GM18873 (cell line): ENCODE data around the gene U2AF1L4.
A peak's percentile ranks its signal among the peaks of the same experiment; 100 is the strongest.

Experiments used
- ATAC-seq: cut with Tn5 transposase; IDR thresholded peaks from one replicate; pipeline ENCODE4 v1.9.1; 2021; ENCODE audit warnings: mild to moderate bottlenecking, moderate library complexity, moderate number of reproducible peaks; ENCODE audit not compliant: unreplicated experiment, low FRiP score

U2AF1L4 gene, protein sequence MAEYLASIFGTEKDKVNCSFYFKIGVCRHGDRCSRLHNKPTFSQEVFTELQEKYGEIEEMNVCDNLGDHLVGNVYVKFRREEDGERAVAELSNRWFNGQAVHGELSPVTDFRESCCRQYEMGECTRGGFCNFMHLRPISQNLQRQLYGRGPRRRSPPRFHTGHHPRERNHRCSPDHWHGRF

GRCh38 chr19:35745328-35746086, at the start of gene U2AF1L4, which contains the start of gene PSENEN:
Gene U2AF1L4 (minus strand): TSS chr19:35745418. CDS start chr19:35745391, 27 bp downstream.
Gene PSENEN (plus strand): TSS chr19:35745651. CDS start chr19:35745931, 280 bp downstream.
- ATAC-seq: peak; percentile 37

- no peak for ATAC-seq
Observed at GRCh38 chr19:35793381-35794165, 48.4 kb upstream of the U2AF1L4 start.

DNA sequence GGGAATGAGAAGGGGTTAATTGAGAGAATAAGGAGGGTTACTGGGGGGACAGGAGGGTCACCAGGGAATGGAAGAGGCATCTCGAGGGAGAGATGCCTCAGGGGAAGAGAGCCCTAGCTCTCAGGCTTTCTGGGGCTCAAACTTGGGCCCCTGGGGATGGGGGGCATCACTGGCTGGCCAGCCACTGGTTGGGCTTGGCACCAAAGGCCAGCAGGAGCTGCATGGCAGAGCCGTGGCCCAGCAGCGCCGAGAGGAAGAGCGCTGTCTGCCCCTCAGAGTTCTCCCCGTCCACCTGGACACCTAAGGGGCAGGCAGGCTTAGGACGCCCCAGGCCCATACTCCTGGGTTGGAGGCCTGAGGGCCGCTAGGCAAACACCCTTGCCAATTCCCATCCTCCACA, 47.7 kb upstream of the U2AF1L4 start:
- ATAC-seq: no peak

DNA sequence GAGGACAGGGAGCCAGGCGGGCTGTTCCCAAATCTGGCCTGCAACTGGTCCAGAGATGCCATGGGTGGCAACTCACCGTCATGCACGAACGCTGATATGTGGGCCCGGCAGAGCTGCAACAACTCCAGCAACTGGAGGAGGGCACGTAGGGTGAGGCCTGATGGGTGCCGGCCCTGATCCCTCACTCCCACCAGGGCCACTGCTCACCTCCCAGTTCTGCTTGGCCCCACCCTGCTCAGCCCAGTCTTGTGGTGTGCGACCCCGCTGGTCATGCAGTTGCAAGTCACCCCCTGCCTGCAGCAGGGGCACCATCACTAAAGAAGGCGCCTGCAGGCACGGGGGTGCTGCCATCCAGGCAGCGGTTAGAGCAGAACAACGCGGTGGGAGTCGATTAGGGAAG, 47.1 kb upstream of the U2AF1L4 start:
- no peak for ATAC-seq

GRCh38 chr19:35791814-35792279, 46.6 kb upstream of the U2AF1L4 start:
- no peak for ATAC-seq

DNA sequence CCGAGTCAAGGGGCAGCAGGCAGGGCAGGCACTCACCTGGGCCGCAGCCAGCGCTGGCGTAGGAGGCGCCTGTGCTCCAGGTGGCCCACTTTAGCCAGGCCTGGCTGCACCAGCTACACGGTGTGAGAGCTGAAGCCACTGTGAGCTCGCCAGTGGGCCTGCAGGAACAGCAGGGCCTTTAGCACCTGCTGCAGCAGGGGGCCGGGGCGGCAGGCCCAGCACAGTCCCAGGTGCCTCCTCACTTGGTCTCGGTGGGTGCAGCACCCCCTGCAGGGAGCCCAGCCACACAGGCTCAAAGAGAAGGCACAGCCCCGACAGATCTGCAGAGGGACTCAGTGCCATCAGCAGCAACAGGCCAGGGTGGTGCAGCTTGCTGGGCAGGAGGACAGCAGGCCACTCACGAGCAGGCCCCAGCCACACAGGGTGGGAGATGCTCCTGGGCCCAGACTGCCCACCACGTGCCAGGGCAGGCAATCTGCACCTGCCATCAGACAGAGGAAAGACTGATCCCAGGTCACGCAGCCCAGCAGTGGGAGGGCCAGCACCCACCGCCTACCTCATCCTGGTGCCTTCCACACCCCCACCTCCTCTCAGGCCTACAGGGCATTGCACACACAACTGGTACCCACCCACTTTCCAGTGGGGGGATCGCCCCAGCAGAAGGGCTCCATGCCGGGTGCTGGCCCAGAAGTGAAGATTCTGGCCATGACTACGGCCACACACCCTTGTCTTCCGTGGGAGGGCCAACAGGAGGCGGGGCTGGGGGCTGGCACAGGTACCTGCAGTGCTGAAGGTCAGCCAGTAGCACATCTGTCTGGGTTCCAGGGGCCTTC, 46.0 kb upstream of the U2AF1L4 start:
- no peak for ATAC-seq

GRCh38 chr19:35789978-35790944, 45.0 kb upstream of the U2AF1L4 start:
- no peak for ATAC-seq

- no peak for ATAC-seq
Observed at GRCh38 chr19:35789195-35789977, 44.2 kb upstream of the U2AF1L4 start.

DNA sequence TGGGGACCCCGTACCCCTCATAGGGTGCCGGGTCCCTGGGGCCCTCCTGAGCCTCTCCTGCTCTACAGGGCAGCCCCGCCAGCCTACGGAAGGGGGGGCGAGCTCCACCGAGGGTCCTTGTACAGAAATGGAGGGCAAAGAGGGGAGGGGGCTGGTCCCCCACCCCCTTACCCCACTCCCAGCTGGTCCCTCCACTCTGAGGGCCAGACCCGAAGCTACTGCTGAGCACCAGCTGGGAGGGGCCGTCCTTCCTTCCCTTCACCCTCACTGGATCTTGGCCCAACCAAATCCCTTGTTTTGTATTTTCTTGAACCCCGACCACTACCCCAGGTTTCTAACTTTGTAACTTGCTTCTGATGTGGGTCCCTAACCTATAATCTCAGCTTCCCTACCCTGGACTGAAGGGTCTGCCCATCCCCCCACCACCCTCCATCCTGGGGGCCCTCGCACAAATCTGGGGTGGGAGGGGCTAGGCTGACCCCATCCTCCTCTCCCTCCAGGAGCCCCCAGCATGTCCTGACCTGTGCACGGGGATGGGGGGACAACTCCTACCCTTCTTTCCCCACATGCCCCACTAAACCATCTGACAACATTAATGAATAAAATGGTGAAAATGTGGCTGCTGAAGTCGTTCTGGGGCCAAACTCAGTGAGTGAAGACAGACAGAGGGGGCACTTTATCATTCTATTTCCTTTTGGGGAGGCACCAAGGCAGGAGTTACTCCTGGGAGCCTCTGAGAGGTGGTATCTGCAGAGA, 43.2 kb upstream of the U2AF1L4 start:
- no peak for ATAC-seq

- ATAC-seq: no peak
Observed at GRCh38 chr19:35787227-35787799, 42.1 kb upstream of the U2AF1L4 start.

- no peak for ATAC-seq
Observed at GRCh38 chr19:35786299-35787160, 41.3 kb upstream of the U2AF1L4 start.

- no peak for ATAC-seq
Observed at GRCh38 chr19:35785339-35785627, 40.1 kb upstream of the U2AF1L4 start.

DNA sequence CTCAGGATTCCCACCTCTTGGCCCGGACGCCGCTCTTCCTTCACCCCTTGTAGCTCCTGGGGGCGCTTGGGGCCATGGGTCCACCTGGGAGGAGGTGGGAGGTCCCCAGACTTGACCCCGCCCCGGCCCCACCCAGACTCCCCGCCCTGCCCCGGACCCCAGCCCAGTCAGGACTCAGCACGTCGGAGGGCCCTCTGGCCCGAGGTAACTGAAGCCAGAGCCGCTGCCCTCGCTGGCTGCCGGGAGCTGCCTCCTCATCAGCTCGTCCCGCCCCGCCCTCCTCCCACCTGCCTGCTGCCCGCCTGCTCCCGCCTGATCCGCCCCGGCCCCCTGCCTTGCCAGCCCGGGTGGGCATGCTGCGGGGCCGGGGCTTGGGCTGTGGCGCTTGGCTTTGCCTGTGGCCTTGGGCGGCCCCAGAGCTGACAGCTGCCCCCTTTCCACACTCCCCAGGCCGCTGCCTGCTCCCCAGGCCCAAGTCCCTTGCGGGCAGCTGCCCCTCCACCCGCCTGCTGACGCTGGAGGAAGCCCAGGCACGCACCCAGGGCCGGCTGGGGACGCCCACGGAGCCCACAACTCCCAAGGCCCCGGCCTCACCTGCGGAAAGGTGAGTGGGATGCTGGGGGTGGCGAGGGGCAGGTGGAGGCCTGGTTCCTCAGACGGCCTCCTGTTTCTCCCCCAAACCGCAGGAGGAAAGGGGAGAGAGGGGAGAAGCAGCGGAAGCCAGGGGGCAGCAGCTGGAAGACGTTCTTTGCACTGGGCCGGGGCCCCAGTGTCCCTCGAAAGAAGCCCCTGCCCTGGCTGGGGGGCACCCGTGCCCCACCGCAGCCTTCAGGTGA, 39.5 kb upstream of the U2AF1L4 start:
- no peak for ATAC-seq

GRCh38 chr19:35783469-35784434, 38.5 kb upstream of the U2AF1L4 start:
- ATAC-seq: no peak

- ATAC-seq: no peak
Observed at GRCh38 chr19:35782589-35782988, 37.4 kb upstream of the U2AF1L4 start.
